ENCODE data around the gene P2RY2. TPM values are rescaled to one million over a fixed set of nuclear protein-coding genes. Genes with fewer than 3 reads are reported as not detected.

The P2RY2 gene
- total and polyA plus RNA-seq, 2 of the 8 experiments (the other 6 are each of a cell fraction or from before 2014, with no cell fraction given): 1.0 to 1.5 TPM

DNA sequence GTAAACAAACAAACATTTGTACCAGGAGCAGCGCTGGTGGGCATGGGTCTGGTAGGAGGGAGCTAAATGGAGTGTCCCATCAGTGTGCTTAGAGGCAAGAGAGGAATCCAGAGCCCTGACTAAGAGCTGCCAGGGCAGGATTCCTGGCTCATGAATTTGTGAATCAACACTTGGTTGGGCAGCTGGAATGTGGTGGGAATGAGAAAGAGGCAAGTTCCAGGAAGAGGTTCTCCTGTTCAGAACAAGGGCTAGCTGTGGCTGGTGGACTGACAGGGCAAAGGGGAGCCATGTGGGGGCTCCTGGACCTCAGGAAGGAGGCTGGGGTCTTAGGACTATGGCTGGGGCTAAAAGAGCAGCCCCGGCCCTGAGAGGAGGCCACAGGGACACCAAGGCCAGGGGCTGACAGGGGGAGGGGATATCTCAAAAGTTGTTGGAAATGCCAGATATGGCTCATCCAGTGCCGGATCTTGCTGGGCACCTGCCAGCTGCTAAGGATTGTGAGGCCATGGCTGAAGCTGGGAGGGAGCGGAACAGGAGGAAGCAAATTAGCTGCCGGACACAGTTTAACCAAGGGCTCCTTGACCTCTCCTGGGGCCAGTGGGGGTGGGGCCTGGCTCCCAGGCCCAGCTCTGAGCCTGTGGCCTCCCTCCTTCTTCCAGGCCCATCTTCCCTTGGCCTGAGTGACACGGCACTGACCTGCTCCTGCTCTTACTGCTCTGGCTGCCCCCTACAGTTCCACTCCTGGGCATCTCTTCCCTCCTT lies 39.4 kb downstream of the P2RY2 start (continued):
- no peak for TF ChIP-seq SAP30 (IDR thresholded peaks at IDR 0.05; ENCODE audit: insufficient read depth, insufficient replicate concordance, low read length)
- no peak for TF ChIP-seq PHF8 (conservative IDR thresholded peaks at IDR 0.05; ENCODE audit: low read depth, low read length)
